HL-60 (cell line): ENCODE data around the gene GHITM.
"Not testable (repeated sequence)": the region's sequence is repeated elsewhere in the genome, so short reads cannot be mapped to it uniquely, and the experiment has no call there.

Source experiments
- DNase-seq, 2 experiments: peaks; one replicate each; pipeline ENCODE4 v3.0.0-alpha.2; 2010 to 2020; ENCODE audit warnings: low read depth in 1 of 2, low spot score in 1 of 2
- H3K27ac ChIP-seq: fragments of 250-450 bp; sonication (Bioruptor Pico); replicated peaks from 2 replicates; pipeline ENCODE4 v1.5.1; 2020; ENCODE audit warnings: mild to moderate bottlenecking, moderate library complexity
- H3K27me3 ChIP-seq: fragments of 250-450 bp; sonication (Bioruptor Pico); 2 replicates; pipeline ENCODE4 v1.5.1; 2021; ENCODE audit warnings: mild to moderate bottlenecking, moderate library complexity; ENCODE audit not compliant: insufficient read depth, poor library complexity, severe bottlenecking
- H3K4me3 ChIP-seq: replicated peaks from 2 replicates; pipeline ENCODE4 v1.5.1; 2011; ENCODE audit warnings: mild to moderate bottlenecking, control low read depth, low read length; ENCODE audit not compliant: insufficient read depth
- GABPA ChIP-seq: IDR thresholded peaks from 2 replicates; pipeline ENCODE4 v1.6.1; 2012; ENCODE audit warnings: low read depth
- POLR2AphosphoS5 ChIP-seq: IDR thresholded peaks from 2 replicates; pipeline ENCODE4 v1.6.1; 2012; ENCODE audit warnings: low read depth
- SPI1 ChIP-seq: IDR thresholded peaks from 2 replicates; pipeline ENCODE4 v1.6.1; 2012; ENCODE audit warnings: low read depth, mild to moderate bottlenecking, borderline replicate concordance
- TF ChIP-seq, protein P1 (sequence below): IDR thresholded peaks from 2 replicates; pipeline ENCODE4 v1.6.1; 2012; ENCODE audit warnings: low read depth; ENCODE audit not compliant: insufficient replicate concordance
- TF ChIP-seq, protein P2 (sequence below): IDR thresholded peaks from one replicate; pipeline ENCODE4 v1.5.1; 2011; ENCODE audit warnings: low read length, control low read depth, inconsistent platforms; ENCODE audit not compliant: insufficient read depth

Gene GHITM

DNA sequence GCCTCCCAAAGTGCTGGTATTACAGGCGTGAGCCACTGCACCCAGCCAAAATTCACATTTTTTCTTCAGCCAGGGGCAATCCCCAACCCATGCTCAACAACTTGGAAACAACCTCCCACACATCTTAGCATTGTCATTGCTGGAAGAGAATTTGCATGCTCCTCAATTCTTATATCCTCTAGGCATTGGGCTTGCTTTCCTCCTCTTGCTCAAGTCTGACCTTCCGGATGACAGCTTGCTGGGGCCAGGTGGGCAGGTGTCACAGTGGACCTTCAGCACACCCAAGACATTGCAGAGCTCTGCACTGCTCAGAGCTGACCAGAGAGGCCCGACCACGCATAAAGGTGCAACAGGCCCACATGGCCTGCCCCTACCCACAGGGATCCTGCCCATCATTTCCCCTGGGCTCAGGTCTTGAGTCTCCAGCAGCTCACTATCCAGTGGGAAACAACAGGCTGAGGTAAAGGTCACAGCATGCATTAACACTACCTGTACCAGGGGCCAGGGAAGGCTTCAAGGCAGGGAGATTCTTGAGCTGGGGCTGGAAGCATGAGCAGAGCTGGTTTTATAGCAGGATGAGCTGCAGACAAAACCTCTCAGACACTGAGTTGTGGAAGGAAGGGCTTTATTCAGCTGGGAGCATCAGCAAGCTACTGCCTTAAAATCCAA, 27.4 kb downstream of the GHITM start:
- Histone ChIP-seq H3K27me3 (no peaks in the 10 kb centered on the region), H3K27ac (no peak overlapping the region), H3K4me3 (no peak overlapping the region)
- no peak for DNase-seq
- TF ChIP-seq GABPA (no peak), SPI1 (no peak), POLR2AphosphoS5 (no peak)
- TF ChIP-seq, protein P1, sequence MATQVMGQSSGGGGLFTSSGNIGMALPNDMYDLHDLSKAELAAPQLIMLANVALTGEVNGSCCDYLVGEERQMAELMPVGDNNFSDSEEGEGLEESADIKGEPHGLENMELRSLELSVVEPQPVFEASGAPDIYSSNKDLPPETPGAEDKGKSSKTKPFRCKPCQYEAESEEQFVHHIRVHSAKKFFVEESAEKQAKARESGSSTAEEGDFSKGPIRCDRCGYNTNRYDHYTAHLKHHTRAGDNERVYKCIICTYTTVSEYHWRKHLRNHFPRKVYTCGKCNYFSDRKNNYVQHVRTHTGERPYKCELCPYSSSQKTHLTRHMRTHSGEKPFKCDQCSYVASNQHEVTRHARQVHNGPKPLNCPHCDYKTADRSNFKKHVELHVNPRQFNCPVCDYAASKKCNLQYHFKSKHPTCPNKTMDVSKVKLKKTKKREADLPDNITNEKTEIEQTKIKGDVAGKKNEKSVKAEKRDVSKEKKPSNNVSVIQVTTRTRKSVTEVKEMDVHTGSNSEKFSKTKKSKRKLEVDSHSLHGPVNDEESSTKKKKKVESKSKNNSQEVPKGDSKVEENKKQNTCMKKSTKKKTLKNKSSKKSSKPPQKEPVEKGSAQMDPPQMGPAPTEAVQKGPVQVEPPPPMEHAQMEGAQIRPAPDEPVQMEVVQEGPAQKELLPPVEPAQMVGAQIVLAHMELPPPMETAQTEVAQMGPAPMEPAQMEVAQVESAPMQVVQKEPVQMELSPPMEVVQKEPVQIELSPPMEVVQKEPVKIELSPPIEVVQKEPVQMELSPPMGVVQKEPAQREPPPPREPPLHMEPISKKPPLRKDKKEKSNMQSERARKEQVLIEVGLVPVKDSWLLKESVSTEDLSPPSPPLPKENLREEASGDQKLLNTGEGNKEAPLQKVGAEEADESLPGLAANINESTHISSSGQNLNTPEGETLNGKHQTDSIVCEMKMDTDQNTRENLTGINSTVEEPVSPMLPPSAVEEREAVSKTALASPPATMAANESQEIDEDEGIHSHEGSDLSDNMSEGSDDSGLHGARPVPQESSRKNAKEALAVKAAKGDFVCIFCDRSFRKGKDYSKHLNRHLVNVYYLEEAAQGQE: no peak
- TF ChIP-seq, protein P2, sequence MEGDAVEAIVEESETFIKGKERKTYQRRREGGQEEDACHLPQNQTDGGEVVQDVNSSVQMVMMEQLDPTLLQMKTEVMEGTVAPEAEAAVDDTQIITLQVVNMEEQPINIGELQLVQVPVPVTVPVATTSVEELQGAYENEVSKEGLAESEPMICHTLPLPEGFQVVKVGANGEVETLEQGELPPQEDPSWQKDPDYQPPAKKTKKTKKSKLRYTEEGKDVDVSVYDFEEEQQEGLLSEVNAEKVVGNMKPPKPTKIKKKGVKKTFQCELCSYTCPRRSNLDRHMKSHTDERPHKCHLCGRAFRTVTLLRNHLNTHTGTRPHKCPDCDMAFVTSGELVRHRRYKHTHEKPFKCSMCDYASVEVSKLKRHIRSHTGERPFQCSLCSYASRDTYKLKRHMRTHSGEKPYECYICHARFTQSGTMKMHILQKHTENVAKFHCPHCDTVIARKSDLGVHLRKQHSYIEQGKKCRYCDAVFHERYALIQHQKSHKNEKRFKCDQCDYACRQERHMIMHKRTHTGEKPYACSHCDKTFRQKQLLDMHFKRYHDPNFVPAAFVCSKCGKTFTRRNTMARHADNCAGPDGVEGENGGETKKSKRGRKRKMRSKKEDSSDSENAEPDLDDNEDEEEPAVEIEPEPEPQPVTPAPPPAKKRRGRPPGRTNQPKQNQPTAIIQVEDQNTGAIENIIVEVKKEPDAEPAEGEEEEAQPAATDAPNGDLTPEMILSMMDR: no peak

DNA sequence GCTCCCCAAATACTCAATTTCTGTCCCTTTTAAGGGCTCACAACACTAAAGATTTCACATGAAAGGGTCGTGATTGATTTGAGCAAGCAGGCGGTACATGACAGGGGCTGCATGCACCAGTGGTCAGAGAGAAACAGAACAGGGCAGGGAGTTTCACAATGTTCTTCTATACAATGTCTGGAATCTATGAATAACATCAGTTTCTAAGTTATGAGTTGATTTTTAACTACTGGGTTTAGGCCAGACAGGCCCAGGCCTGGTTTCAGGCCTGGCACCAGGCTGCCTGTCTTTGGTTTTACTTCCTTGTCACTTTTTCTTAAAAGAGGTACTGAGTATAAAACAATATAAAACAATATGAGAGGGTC, 28.0 kb downstream of the GHITM start:
- H3K4me3 ChIP-seq, DNase-seq, H3K27me3 ChIP-seq, H3K27ac ChIP-seq: not testable (repeated sequence)

DNA sequence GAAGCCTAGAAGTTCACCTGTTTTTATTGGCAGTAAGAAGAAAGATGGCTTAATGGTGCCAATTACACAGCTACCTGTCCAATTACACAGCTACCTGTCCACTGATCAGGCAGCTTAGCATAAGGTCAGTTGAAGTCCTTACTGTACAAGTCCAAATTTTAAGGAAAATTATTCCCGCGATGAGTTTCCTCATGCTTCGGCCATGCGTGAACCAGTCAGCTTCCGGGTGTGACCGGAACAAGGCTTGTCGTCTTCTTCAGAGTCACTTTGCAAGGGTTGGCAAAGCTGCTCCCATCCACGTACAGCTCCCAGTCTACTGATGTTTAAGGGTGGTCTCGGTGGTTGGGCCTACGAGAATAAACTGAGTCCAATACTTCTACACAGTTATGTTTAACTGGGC, 29.1 kb downstream of the GHITM start:
- H3K27ac ChIP-seq, H3K4me3 ChIP-seq, DNase-seq, H3K27me3 ChIP-seq: not testable (repeated sequence)

DNA sequence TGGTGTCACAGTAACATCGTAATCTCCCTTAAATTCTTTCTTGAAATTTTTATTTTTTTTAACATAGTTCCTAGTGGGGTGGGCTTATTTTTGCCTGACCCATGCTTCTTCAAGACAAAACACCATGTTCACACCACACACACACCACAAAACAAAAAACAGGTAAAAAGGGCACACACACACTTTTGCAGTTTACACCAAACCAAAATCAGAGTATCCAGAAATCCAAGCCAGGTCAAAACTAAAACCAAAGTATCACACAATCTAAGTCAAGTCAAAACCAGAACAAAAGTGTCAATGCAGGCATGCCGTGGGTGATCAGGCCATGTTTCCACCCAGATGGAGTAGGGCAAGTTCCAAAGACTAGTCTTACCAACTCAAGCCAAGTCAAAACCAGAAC, 31.9 kb downstream of the GHITM start:
- not testable (repeated sequence) for H3K4me3 ChIP-seq, DNase-seq, H3K27me3 ChIP-seq, H3K27ac ChIP-seq

DNA sequence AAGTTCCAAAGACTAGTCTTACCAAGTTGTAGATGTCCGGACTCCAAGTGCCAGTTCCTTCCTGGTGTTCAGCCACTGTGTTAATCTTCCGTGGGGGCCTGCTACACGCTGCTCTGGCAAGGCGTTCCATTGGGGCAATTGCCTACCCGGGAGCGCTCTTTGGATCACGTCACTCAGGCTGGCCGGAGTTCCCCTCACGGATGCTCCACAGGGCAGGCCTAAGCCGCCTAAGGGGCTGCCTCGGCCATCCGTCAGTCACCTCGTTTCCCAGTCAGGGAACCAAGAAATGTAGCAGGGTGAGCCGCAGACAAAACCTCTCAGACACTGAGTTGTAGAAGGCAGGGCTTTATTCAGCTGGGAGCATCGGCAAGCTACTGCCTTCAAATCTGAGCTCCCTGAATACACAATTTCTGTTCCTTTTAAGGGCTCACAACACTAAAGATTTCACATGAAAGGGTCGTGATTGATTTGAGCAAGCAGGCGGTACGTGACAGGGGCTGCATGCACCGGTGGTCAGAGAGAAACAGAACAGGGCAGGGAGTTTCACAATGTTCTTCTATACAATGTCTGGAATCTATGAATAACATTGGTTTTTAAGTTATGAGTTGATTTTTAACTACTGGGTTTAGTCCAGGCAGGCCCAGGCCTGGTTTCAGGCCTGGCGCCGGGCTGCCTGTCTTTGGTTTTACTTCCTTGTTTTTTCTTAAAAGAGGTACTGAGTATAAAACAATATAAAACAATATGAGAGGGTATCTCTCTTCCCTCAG, 32.6 kb downstream of the GHITM start:
- DNase-seq, H3K27me3 ChIP-seq, H3K27ac ChIP-seq: not testable (repeated sequence)

DNA sequence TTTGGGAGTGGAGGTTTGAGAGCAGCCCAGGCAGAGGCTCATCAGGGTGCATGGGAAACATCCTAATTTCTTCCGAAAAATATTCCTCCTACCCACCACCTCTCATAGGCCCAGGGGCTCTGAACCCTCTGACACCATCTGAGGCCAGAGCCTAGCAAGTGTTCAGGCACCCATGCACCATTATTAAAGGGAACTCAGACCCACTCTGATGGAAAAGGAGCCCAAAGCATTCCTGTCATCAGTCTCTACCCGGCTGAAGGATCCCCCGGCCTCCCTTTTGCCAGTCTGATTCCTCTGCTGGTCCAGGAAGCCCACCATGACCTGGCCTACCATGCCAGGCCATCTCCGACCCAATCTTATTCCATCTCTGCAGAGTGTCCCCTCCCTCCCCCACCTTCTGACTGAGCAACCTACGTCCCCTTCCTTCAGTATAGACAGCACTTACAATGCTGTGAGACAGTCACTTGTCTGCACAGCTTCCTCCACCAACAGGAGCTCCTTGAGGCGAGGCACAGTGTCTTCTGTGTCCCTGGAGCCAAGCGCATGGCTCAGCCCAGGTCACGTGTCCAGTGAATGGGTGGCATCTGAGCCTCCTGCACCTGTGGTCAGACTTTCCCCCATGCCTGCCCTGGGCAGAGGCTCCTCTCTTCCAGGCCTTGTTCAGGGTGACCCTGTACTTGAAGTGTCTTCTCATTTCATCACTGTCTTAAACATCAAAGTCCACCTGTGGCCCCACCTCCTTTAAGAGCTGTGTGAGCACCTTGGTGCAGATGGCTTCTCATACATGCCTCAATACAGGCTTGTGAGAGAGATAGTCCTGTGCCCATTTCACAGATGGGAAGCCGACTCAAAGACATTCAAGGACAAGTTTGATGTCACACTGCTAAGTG, 33.4 kb downstream of the GHITM start:
- Histone ChIP-seq H3K4me3 (no peak overlapping the region), H3K27ac (no peak overlapping the region), H3K27me3 (no peaks in the 10 kb centered on the region)
- TF ChIP-seq POLR2AphosphoS5 (no peak), SPI1 (no peak), GABPA (no peak)
- TF ChIP-seq, protein P1: no peak
- TF ChIP-seq, protein P2: no peak
- no peak for DNase-seq

More for the DNA sequence above, 32.6 kb downstream of the GHITM start:
- not testable (repeated sequence) for H3K4me3 ChIP-seq
